ENCODE measurements around the gene LIMS4.
"Not testable (repeated sequence)": the region's sequence is repeated elsewhere in the genome, so short reads cannot be mapped to it uniquely, and the experiment has no call there.

Gene LIMS4, protein sequence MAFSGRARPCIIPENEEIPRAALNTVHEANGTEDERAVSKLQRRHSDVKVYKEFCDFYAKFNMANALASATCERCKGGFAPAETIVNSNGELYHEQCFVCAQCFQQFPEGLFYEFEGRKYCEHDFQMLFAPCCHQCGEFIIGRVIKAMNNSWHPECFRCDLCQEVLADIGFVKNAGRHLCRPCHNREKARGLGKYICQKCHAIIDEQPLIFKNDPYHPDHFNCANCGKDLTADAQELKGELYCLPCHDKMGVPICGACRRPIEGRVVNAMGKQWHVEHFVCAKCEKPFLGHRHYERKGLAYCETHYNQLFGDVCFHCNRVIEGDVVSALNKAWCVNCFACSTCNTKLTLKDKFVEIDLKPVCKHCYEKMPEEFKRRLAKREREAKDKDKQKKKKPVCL

DNA sequence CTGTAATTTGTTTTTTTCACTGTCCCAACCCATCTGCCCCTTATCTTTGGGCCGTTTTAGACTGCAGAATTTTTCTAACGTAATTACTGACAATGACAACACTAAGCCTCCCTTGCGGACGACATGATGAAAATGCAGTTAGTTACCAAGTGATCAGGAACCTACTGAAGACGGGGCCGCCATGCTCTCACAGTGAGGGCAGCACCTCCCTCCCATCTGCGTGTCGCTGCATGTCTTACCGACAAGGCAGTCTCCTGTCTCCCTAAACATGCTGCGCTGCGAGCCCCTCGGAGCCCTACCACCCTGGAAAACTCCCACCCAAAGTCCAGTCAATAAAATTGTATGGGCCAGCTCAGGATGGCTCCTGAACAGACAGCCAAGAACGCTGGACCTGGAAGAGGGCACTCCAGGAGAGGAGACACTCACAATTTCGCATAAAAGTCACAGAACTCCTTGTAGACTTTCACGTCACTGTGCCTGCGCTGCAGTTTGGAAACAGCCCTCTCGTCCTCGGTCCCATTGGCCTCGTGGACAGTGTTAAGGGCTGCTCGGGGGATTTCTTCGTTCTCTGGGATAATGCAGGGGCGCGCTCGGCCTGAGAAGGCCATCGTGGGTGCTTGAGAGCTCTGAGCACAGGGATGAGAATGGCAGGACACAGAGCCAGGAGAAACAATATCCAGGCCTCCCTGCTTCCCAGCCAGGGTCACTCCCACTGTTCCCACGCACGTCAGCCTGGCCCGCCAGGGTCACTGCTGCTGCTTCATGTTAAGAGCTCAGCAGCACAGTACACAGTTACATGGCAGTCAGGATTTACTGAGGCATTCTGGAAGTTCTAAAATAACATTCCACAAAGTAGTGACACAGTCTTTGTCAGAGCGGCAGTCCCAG, at the start of gene LIMS4:
Gene LIMS4 (minus strand): TSS at position 646 of the 888 bp plus-strand sequence. CDS start 38 bp downstream, at position 608.
- DNase-seq (ENCODE audit: low read depth in 2 of 2) = not testable (repeated sequence)

DNA sequence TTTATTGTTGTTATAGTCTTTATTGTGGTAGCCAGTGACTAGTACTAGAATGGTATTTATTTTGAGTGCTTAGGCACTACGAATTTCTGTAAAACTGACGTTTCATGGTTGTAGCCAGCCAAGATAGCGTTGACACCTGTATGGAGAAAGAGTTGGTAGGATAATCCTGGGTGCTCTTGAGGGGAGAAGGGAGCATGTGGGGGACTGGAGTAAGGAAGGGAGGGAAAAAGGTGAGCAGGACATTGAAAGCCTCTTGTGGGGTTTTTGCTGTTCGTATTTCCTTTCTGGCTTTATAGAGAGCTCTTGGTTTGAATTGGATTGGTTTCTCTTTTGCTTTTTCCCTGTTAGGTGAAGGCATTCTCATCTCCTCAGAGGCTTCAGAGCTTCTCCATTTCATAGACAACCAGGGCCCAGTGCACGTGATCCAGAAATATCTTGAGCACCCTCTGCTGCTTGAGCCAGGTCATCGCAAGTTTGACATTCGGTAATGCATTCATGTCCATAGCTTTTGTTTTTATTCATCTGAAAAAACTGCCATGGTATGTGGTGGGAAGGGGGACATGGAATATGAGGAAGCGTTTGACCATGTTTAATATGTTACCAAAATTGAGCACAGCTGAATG, 27.2 kb upstream of the LIMS4 start:
- DNase-seq (ENCODE audit: low read depth in 2 of 2) = not testable (repeated sequence)

DNA sequence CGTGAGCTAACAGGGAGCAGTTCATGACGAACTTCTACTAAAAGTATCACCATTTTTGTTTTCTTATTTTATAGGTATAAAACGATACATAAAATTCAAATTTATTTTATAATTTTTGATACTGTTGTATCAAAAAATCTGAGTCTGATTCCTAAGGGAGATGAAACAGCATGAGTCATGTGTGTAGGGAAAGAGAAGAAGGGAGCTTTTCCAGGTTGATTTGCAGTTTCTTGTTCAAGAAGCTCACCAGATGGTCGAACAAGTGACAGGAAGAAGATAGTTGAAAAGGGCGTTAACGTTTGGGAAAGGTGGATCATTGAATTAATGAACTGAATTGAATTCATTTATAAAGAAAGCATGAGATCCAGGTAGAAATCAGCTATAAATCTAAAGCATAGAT, 23.4 kb upstream of the LIMS4 start:
- DNase-seq (ENCODE audit: low read depth in 2 of 2) = not testable (repeated sequence)

DNA sequence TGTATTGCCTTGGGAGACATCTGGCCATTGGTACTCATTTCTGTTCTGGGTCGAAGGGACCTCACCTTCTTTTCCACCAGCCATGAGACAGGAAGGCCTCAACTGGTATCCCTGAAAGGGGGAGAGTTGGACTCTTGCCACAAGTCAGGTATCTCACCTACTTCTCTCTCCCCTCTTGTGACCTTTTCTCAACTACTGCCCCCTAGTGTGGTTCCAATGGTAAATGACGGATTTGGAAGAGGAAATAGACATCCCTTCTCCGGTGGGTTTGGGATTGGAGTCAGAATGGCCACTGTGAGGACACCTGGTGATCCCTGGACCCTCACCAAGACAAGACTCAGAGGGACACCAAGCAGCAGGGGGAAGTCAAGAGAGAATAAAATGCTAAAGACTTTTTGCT, 21.9 kb upstream of the LIMS4 start:
- not testable (repeated sequence) for DNase-seq (ENCODE audit: low read depth in 2 of 2)

DNA sequence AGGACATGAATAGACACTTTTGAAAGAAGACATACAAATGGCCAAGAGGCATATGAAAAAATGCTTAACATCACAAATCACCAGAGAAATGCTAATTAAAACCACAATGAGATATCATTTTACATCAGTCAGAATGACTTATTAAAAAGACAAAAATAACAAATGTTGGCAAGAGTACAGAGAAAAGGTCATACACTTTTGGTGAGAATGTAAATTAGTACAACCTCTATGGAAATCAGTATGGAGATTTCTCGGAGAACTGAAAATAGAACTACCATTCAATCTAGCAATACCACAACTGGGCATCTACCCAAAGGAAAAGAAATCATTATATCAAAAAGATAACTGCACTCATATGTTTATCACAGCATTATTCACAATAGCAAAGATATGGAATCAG, 16.4 kb upstream of the LIMS4 start:
- not testable (repeated sequence) for DNase-seq (ENCODE audit: low read depth in 2 of 2)

DNA sequence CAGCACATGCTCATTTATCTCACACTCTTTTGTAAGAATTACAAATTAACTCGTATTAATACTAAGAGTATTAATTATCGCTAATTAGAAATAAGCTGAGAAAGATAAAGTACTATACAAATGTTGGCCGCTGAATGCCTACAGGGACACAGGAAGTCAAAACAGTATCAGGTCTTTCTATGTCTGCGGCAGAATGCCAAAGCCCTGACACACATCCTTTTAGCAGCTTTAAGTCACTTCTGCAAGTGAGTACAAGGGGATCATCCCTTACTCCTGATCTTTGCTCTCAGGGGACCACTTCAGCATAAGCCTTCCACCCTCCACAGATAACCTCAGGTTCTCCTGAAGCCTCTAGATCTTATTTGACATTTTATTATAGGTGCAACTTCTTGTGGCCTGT, 10.1 kb upstream of the LIMS4 start:
- DNase-seq (ENCODE audit: low read depth in 2 of 2) = not testable (repeated sequence)

DNA sequence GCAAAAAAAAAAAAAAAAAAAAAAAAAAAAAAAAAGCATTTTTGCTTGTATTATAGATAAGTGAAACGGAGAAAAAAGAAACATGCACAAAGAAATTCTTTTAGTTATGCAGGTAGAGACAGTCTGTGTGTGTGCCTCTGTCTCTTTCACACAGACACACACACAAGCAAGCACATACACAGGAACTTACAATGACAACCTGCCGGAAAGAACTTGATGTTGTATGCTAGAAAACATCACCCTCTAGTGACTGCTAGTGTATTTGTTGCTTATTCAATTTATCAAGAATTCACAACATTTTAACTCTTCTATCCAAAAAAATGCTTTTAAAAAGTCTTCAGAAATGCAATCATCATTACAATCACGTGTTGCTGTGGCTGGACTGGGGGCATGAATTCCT, 8.6 kb upstream of the LIMS4 start:
- not testable (repeated sequence) for DNase-seq (ENCODE audit: low read depth in 2 of 2)

DNA sequence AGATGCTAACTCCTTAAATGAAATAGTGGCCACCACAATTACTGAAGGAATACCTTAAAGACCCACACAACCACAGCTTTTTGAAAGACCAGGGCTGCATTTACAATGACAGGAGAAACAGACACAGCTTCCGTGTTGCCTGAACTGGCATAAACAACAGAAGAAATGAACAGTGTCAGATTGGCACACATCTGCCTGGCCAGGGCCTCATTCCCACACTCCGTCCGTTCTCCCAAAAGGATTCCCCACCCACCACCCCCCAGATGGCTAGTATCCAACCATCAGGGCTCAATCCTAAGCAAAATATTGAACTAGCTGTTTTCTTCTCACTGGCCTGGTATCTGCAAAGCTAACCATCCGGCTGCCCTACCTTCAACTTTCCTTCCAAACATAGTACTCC, 7.5 kb upstream of the LIMS4 start:
- DNase-seq (ENCODE audit: low read depth in 2 of 2) = not testable (repeated sequence)

DNA sequence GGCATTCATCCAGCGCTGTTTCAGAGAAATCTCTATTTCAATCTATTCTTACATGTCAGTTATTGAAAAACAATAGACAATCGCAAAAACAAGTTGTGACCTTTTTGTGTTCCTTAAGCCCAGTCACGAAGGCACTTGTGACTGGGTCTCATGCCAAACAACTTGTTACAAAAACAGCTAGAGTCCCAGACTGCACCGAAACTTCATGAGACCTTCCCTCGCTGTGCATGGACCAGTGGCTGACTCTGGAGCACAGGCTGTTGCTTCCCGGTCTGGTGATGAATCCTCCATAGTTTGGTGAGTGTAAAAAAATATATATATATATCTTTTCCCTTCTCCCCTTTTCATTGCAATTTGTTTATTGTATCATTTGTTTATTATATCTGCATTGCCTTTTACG, 4.8 kb upstream of the LIMS4 start:
- not testable (repeated sequence) for DNase-seq (ENCODE audit: low read depth in 2 of 2)

DNA sequence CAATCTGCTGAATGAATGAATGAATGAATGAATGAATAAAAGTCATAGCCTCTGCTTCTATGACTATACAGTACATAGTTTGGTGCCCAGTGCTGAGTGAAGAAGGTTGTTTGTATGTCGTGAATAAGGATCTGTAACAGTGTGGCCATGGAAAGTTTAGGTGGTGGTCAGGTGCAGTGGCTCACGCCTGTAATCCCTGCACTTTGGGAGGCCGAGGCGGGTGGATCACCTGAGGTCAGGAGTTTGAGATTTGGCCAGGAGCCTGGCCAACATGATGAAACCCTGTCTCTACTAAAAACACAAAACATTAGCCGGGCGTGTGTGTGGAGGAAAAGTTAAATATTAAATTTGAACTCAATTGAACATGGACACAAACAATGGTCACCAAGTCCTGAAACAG, 4.3 kb upstream of the LIMS4 start:
- not testable (repeated sequence) for DNase-seq (ENCODE audit: low read depth in 2 of 2)

DNA sequence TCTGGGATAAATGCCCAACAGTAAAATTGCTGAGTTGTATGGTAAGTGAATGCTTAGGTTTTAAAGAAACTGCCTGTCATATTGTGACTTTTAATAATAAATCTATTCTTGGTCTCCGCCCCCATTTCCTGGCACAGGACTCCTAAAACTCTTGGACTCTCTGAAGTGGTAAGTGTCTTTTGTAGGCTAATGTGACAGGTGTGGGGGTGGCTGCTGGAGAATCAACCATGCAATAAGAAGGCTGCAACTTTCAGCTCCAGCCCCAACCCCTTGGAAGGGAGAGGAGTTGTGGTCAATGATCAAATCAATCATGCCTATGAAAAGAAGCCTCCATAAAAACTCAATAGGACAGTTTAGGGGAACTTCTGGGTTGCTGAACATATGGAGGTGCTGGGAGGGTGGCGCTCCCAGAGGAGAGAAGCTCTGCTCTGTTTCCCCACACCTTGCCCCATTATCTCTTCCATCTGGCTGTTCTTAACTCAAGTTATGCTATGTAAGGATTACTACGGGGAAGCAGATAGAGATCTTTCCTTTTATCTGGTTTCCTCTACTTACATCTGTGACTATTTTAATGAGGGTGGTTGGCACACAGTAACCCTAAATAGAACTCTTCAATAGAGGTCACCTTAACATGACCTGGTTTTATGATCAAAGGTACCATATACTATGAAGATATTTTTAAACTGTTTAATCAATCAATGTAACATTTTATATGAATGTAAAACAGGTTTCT, 3.2 kb upstream of the LIMS4 start:
- DNase-seq (ENCODE audit: low read depth in 2 of 2) = not testable (repeated sequence)

DNA sequence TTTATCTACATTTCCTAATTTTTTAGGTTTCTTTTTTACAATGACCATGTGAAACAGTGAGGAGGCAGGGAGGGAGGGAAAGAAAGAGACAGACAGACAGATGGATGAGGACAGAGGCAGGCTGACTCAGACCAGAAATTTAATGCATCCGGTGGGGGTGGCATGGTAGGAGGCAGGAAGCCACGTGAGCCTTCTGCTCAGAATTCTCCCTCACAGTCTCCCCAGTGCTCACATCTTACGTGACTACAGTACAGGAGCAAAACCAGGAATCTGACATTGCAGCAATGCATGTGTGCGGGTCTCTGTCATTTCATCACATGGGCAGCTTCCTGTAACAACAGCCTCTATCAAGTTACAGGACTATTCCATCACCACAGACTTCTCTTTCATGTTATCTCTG, 2.3 kb upstream of the LIMS4 start:
- DNase-seq (ENCODE audit: low read depth in 2 of 2) = not testable (repeated sequence)

DNA sequence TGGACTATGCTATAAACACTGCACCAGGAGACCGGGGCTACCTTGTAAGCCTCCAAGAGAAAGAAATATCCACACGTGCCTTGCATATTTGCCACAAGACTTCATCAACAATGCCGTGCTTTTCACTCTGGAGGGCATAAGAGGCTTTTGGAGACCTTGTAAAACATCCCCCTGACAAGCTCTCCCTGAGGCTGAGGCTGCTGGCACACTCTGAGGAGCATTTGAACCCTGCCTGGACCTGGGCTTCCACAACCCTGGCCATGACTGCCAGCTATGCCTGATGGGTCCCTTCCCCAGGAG, 393 bp upstream of the LIMS4 start:
- DNase-seq (ENCODE audit: low read depth in 2 of 2) = not testable (repeated sequence)

DNA sequence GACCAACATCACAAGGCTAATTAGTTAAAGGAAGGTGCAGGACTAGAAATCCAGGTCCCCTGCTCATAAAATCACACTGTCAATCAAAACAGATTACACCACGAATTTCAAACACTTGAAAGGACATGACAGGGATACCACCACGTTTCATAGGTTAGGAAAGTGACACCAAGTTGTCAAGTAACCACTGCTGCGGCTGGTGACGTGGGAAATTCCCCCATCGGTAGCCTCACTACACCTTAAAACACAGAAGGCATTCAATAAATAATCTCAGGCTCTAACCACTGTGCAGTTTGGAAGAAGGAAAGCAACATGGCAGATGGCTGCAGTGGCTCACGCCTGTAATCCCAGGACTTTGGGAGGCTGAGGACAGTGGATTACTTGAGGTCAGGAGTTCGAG, 3.7 kb downstream of the LIMS4 start:
- DNase-seq (ENCODE audit: low read depth in 2 of 2) = not testable (repeated sequence)

DNA sequence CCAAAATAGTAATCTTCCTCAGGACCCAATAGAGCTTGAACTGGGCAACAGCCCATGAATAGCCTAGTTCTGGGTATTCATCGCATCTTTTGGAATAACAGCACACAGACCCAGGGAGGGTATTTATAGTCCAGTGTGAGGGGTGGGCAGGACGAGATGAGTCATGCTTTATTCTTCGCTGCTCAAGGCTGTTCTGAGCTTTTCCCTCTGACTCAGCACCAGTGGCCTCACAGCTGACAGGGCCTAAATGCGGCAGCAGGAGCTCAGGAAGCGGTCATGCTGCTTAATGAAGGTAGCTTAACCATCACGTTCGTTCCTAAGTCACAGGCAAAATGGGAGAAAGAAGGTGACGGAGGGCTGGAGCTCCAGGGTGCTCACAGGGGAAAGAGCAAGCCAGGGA, 7.3 kb downstream of the LIMS4 start:
- DNase-seq (ENCODE audit: low read depth in 2 of 2) = not testable (repeated sequence)

DNA sequence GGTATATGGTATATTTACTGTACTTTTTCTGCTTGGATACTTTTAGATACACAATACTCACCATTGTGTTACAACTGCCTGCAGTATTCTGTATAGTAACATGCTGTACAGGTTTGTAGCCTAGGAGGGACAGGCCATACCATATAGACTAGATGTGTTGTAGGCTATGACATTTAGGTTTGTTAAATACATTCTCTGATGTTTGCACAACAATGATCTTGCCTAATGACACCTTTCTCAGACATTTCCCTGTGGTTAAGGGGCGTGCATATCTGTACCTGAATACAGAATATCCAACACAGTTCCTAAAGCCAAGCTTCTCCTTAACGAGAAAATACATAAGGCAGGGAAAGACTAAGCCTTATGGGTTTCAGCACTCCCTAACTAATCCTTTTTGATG, 10.2 kb downstream of the LIMS4 start:
- not testable (repeated sequence) for DNase-seq (ENCODE audit: low read depth in 2 of 2)

DNA sequence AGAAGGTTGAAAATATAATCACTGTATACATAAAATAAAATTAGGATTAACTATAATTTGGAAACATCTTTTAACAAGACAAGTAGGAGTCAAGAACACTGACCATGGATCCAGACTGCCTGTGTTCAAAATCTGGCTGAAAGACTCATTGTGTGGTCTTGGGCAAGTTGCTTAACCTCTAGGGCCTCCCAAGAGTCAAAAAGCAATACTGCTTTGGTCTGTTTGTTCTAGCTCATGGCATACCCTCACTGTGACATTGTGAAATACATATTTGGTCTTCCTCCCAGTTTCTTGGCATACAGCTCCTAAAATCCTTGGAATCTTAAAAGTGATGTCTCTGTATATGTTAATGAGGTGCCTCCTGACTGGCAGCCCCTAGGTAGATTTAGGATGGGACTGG, 12.3 kb downstream of the LIMS4 start:
- DNase-seq (ENCODE audit: low read depth in 2 of 2) = not testable (repeated sequence)

DNA sequence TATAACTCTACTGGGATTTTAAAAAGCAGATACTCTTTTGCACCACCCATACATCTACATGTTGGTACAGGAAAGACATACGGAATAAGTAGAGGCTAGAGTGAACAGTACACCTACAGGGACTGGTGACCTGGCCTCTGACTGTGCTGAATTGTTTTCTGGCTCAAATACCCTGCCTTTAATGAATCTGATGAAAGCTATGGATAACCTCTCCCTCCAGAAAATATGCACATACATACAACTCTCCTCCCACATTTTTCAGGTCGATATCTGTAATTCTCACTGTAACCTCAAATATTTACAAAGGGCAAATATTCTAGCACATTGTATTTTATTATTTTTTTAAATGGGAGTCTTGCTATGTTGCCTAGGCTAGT, 15.4 kb downstream of the LIMS4 start:
- not testable (repeated sequence) for DNase-seq (ENCODE audit: low read depth in 2 of 2)

DNA sequence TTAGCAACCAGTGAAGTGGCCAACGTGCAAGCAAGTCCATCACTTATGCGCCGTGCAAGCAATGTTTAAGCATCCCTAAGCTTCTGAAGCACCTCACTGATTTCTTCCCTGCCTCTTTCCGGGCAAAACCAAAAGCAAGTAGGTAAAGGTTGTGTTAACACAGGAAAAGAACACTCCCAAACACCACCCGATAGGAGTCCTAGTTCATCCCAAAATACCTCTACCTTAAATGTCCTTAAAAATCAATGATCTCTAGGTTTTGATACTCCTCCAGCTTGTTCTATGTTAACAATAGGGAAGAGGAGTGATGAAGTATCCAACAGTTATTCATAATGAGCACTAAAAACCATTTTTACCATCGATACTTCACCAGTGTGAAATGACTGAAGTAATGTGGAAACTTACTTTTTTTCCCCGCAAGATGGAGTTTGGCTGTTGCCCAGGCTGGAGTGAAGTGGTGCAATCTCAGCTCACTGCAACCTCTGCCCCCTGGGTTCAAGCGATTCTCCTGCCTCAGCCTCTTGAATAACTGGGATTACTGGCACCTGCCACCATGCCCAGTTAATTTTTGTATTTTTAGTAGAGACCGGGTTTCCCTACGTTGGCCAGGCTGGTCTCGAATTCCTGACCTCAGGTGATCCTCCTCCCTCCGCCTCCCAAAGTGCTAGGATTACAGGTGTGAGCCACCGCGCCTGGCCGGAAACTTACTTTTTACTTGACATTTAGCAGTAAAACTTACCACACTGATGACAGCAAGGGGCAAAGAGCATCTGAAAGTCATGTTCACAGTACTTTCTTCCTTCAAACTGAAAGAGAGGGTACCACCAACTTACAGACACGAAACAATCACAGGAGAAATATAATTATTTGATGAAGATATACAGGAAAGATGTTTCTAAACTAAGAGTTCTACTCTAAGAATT, 16.1 kb downstream of the LIMS4 start:
- DNase-seq (ENCODE audit: low read depth in 2 of 2) = not testable (repeated sequence)

DNA sequence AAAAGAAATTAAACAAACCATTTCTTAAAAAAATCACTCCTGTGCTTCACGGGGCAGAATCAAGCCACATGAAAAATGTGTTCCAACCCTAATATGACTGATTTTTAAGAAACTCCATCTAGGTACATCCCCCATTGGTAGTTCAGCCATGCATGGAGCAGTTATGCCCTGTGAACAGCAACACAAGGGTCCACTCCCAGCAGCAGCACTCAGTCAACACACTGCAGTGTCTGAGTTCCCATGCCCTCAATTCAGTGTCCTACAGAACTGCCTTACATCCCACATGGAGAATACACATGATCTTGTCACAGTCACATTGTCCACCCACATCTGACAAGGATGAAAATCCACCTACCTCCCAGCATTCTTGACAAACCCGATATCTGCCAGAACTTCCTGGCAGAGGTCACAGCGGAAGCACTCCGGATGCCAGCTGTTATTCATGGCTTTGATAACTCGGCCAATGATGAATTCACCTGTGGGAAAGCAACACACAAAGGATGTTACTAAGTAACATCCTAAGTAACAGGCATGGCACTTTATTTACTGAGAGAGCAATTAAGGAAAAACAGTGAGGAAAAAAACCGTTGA, 17.4 kb downstream of the LIMS4 start:
- DNase-seq (ENCODE audit: low read depth in 2 of 2) = not testable (repeated sequence)
